Gastrocnemius medialis (tissue), 4 donors: ENCODE data around the gene PITHD1.
"Not testable (repeated sequence)": the region's sequence is repeated elsewhere in the genome, so short reads cannot be mapped to it uniquely, and the experiment has no call there.

Experiments used
- CTCF ChIP-seq, 5 experiments: fragments of 450-650 bp in 3 of 5; fragments of 200-600 bp in 2 of 5; sonication (generic) in 2 of 5; IDR thresholded peaks in 4 of 5; conservative IDR thresholded peaks in 1 of 5; 1 replicate in 4 of 5; 2 replicates in 1 of 5; pipeline ENCODE4 v1.5.1; 2016 to 2019; ENCODE audit warnings: antibody characterized with exemption in 5 of 5, mild to moderate bottlenecking in 3 of 5, moderate library complexity in 3 of 5
- POLR2A ChIP-seq, 2 donors: fragments of 450-650 bp; IDR thresholded peaks; one replicate each; pipeline ENCODE4 v1.6.1; 2017; ENCODE audit warnings: antibody characterized with exemption in 2 of 2, mild to moderate bottlenecking in 2 of 2, moderate library complexity in 2 of 2

GRCh38 chr1:23826590-23826989 is 48.4 kb downstream of the PITHD1 start:
- TF ChIP-seq POLR2A (IDR thresholded peaks at IDR 0.05); CTCF (IDR thresholded peaks at IDR 0.05 in 4 of 5, conservative IDR thresholded peaks at IDR 0.05 in 1 of 5): not testable (repeated sequence)
